ENCODE results near the gene KIF16B. TPM values are rescaled to one million over a fixed set of nuclear protein-coding genes. Genes with fewer than 3 reads are reported as not detected.
"Not testable (repeated sequence)": the region's sequence is repeated elsewhere in the genome, so short reads cannot be mapped to it uniquely, and the experiment has no call there.

KIF16B gene
- total and polyA plus RNA-seq, 5 donors, result 11.4 to 20.4 (median 17.3) TPM

GRCh38 chr20:16244892-16245291, 328.4 kb downstream of the KIF16B start:
- H3K4me3 ChIP-seq (ENCODE audit: low read length), result no peak overlapping the region
- DNase-seq, result no peak
- no peaks in the 10 kb centered on the region for H3K9me3 ChIP-seq (ENCODE audit: control insufficient read depth, low read length)
- ATAC-seq, result no peak
- 94% methylated on average over 5 of the region's 5 CpGs for WGBS
- no peak overlapping the region for H3K27ac ChIP-seq (ENCODE audit: low read length)
- no peaks in the 10 kb centered on the region for H3K4me1 ChIP-seq (ENCODE audit: control insufficient read depth, insufficient read depth, low read length)
- intact Hi-C loops (cut with DNase I), result no loop called here
- no peaks in the 10 kb centered on the region for H3K27me3 ChIP-seq (ENCODE audit: control insufficient read depth, insufficient read depth)

DNA sequence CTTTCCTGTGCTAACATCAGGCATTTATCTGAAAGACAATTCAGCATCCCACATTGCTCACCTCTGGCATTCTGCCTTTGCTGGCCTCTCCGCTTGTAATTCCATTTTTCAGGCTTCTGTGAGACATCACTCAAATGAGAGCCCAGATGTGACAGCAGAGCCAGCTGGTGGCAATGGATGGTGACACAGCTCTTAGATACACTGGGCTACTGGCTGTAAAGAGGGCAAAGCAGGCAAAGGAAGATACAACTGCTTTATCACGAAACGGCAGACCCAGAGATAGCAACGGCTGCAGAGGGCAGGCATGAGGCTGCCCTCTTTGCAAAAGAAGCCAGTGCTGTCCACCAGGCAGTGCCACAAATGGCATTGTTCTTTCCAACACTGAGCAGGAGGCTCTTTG, 329.8 kb downstream of the KIF16B start:
- DNase-seq (no peak), ATAC-seq (peak in 1 of 2 donors; percentile 62)
- Histone ChIP-seq H3K4me3 (ENCODE audit: low read length) (no peak overlapping the region), H3K27me3 (ENCODE audit: control insufficient read depth, insufficient read depth) (no peaks in the 10 kb centered on the region), H3K4me1 (ENCODE audit: control insufficient read depth, insufficient read depth, low read length) (no peaks in the 10 kb centered on the region), H3K9me3 (ENCODE audit: control insufficient read depth, low read length) (peaks cover 2% of the 10 kb centered on the region), H3K27ac (ENCODE audit: low read length) (no peak overlapping the region)
- intact Hi-C loops (cut with DNase I), result no loop called here
- WGBS, result 43% methylated on average over 4 of the region's 4 CpGs

DNA sequence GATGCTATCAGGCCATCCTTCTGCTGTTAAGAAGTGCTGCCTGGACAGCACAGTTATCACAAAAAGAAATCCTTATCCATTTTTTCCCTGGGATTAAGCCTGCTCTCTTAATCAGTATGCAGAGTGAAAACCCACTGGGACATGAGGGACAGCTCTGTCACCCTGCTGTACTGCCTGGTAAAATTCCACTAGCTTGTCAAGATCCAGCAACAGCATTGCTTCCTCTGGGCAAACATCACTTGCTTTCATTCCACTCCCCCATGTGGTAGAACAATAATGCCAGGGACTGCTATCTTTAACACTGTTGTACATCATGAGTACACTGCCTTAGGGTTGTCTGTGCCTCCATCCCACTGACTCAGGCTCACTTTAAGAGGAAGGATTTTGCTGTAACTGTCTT, 331.3 kb downstream of the KIF16B start:
- Histone ChIP-seq H3K4me3 (ENCODE audit: low read length) (no peak overlapping the region), H3K27ac (ENCODE audit: low read length) (no peak overlapping the region), H3K4me1 (ENCODE audit: control insufficient read depth, insufficient read depth, low read length) (no peaks in the 10 kb centered on the region), H3K9me3 (ENCODE audit: control insufficient read depth, low read length) (peaks cover 4% of the 10 kb centered on the region), H3K27me3 (ENCODE audit: control insufficient read depth, insufficient read depth) (no peaks in the 10 kb centered on the region)
- peak; percentile 55 to 72 for ATAC-seq
- intact Hi-C loops (cut with DNase I), result no loop called here
- DNase-seq, result no peak

GRCh38 chr20:16240355-16240754, 332.9 kb downstream of the KIF16B start:
- DNase-seq (no peak), ATAC-seq (no peak)
- Histone ChIP-seq H3K27ac (ENCODE audit: low read length) (no peak overlapping the region), H3K4me3 (ENCODE audit: low read length) (no peak overlapping the region), H3K4me1 (ENCODE audit: control insufficient read depth, insufficient read depth, low read length) (no peaks in the 10 kb centered on the region), H3K9me3 (ENCODE audit: control insufficient read depth, low read length) (peaks cover 4% of the 10 kb centered on the region), H3K27me3 (ENCODE audit: control insufficient read depth, insufficient read depth) (no peaks in the 10 kb centered on the region)
- intact Hi-C loops (cut with DNase I), result no loop called here

- WGBS, result 92% methylated on average over 9 of the region's 9 CpGs
Observed at GRCh38 chr20:16236589-16237241, 336.5 kb downstream of the KIF16B start.

DNA sequence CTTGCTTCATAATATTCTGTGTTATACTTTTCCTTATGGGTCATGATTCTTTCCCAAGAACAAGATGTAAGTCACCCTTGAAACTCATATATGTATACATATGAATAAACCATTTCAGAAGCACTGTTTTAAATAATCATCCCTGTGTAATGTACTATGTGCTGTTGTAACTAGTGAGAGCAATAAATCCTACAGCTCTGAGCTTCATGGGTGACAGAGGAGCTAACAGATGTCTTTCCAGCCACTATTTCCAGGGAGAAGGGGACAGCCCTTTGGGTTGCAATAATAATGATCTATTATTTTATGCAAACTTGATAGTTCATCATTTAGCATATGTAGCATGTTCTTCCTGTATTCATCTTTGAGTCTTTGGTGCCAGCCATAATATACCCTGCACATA, 342.8 kb downstream of the KIF16B start:
- H3K27ac ChIP-seq (ENCODE audit: low read length), result no peak overlapping the region
- ATAC-seq, result no peak
- no peak overlapping the region for H3K4me3 ChIP-seq (ENCODE audit: low read length)
- DNase-seq, result no peak
- no peaks in the 10 kb centered on the region for H3K9me3 ChIP-seq (ENCODE audit: control insufficient read depth, low read length)
- intact Hi-C loops (cut with DNase I), result loop anchor here in 1 of 4 donors (10.0 kb wide), 1 partner anchor 56 kb away; no protein-coding TSS in a partner anchor
- H3K27me3 ChIP-seq (ENCODE audit: control insufficient read depth, insufficient read depth), result no peaks in the 10 kb centered on the region
- H3K4me1 ChIP-seq (ENCODE audit: control insufficient read depth, insufficient read depth, low read length), result no peaks in the 10 kb centered on the region

More at GRCh38 chr20:16236589-16237241, 336.5 kb downstream of the KIF16B start:
- ATAC-seq, result no peak
- H3K27ac ChIP-seq (ENCODE audit: low read length), result no peak overlapping the region
- no peak overlapping the region for H3K4me3 ChIP-seq (ENCODE audit: low read length)
- no peaks in the 10 kb centered on the region for H3K4me1 ChIP-seq (ENCODE audit: control insufficient read depth, insufficient read depth, low read length)
- intact Hi-C loops (cut with DNase I), result loop anchor here in 1 of 4 donors (10.0 kb wide), 1 partner anchor 62 kb away; no protein-coding TSS in a partner anchor
- peaks cover 4% of the 10 kb centered on the region for H3K9me3 ChIP-seq (ENCODE audit: control insufficient read depth, low read length)
- no peak for DNase-seq
- no peaks in the 10 kb centered on the region for H3K27me3 ChIP-seq (ENCODE audit: control insufficient read depth, insufficient read depth)

DNA sequence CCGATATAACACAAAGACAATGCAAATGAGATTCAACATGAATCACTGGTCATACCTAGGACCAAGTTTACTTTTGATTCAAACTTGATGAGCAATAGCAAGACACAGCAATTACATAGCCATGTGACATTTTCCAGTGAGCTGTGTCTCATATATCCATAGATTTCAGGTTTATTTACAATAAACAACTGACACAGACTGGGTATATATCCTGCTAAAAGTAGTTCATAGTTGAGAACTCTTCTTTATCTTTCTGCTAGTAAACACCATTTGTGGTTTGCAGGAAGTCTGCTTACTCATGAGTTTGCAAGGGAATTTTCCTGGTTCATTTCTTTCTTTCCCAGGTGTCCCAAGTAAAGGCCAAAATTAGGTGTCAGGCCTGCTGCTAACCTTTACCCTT, 343.4 kb downstream of the KIF16B start:
- 97% methylated on average over 1 of the region's 1 CpG for WGBS
- Histone ChIP-seq H3K27me3 (ENCODE audit: control insufficient read depth, insufficient read depth) (no peaks in the 10 kb centered on the region), H3K4me1 (ENCODE audit: control insufficient read depth, insufficient read depth, low read length) (no peaks in the 10 kb centered on the region), H3K27ac (ENCODE audit: low read length) (no peak overlapping the region), H3K4me3 (ENCODE audit: low read length) (no peak overlapping the region), H3K9me3 (ENCODE audit: control insufficient read depth, low read length) (no peaks in the 10 kb centered on the region)
- DNase-seq (no peak), ATAC-seq (no peak)
- intact Hi-C loops (cut with DNase I), result loop anchor here in 1 of 4 donors (10.0 kb wide), 1 partner anchor 55 kb away; no protein-coding TSS in a partner anchor

- ATAC-seq (no peak), DNase-seq (no peak)
- H3K4me3 ChIP-seq (ENCODE audit: low read length), result no peak overlapping the region
- H3K27ac ChIP-seq (ENCODE audit: low read length), result no peak overlapping the region
- H3K4me1 ChIP-seq (ENCODE audit: control insufficient read depth, insufficient read depth, low read length), result no peaks in the 10 kb centered on the region
- 90% methylated on average over 4 of the region's 4 CpGs for WGBS
- no peaks in the 10 kb centered on the region for H3K27me3 ChIP-seq (ENCODE audit: control insufficient read depth, insufficient read depth)
- H3K9me3 ChIP-seq (ENCODE audit: control insufficient read depth, low read length), result no peaks in the 10 kb centered on the region
- intact Hi-C loops (cut with DNase I), result no loop called here
Observed at GRCh38 chr20:16228722-16229121, 344.5 kb downstream of the KIF16B start.

DNA sequence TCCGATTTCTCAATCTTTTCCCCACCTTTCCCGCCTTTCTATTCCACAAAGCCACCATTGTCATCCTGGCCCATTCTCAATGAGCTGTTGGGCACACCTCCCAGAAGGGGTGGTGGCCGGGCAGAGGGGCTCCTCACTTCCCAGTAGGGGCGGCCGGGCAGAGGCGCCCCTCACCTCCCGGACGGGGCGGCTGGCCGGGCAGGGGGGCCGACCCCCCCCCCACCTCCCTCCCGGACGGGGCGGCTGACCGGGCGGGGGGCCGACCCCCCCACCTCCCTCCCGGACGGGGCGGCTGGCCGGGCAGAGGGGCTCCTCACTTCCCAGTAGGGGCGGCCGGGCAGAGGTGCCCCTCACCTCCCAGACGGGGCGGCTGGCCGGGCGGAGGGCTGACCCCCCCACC, 346.3 kb downstream of the KIF16B start:
- 86% methylated on average over 17 of the region's 27 CpGs for WGBS
- ATAC-seq, result not testable (repeated sequence)
- peak in 2 of 3 donors; percentile 58 to 79 for DNase-seq

GRCh38 chr20:16224836-16225235, 348.4 kb downstream of the KIF16B start:
- ATAC-seq (no peak), DNase-seq (no peak)
- Histone ChIP-seq H3K9me3 (ENCODE audit: control insufficient read depth, low read length) (no peaks in the 10 kb centered on the region), H3K4me1 (ENCODE audit: control insufficient read depth, insufficient read depth, low read length) (no peaks in the 10 kb centered on the region), H3K4me3 (ENCODE audit: low read length) (no peak overlapping the region), H3K27me3 (ENCODE audit: control insufficient read depth, insufficient read depth) (no peaks in the 10 kb centered on the region), H3K27ac (ENCODE audit: low read length) (no peak overlapping the region)
- intact Hi-C loops (cut with DNase I), result no loop called here
- WGBS, result 66% methylated on average over 3 of the region's 3 CpGs

More for the DNA sequence above, 346.3 kb downstream of the KIF16B start:
- H3K4me1 ChIP-seq (ENCODE audit: control insufficient read depth, insufficient read depth, low read length); H3K9me3 ChIP-seq (ENCODE audit: control insufficient read depth, low read length); H3K27me3 ChIP-seq (ENCODE audit: control insufficient read depth, insufficient read depth); intact Hi-C loops (cut with DNase I); H3K4me3 ChIP-seq (ENCODE audit: low read length); H3K27ac ChIP-seq (ENCODE audit: low read length): not testable (repeated sequence)

DNA sequence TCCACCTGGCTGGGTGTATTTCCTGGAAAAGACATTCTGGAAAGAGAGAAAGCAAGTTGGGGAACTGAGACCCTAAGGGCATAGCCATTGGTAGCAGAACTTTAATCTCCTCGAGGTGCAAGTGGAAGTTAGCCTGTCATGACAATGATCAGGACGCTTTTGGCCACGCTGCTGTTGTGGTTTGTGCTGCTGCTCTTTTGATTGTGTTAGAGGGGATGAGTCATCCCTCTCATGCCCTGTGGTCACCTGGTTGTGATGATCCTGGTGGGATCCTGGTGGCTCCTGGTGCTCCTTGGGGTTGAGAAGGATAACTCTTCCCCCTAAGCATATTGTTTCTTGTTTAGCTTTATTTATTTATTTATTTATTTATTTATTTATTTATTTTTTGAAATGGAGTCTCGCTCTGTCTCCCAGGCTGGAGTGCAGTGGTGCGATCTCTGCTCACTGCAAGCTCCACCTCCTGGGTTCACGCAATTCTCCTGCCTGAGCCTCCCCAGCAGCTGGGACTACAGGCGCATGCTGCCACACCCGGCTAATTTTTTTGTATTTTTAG, 350.3 kb downstream of the KIF16B start:
- no peaks in the 10 kb centered on the region for H3K27me3 ChIP-seq (ENCODE audit: control insufficient read depth, insufficient read depth)
- H3K4me1 ChIP-seq (ENCODE audit: control insufficient read depth, insufficient read depth, low read length), result no peaks in the 10 kb centered on the region
- DNase-seq (no peak), ATAC-seq (no peak)
- no peak overlapping the region for H3K27ac ChIP-seq (ENCODE audit: low read length)
- H3K9me3 ChIP-seq (ENCODE audit: control insufficient read depth, low read length), result no peaks in the 10 kb centered on the region
- intact Hi-C loops (cut with DNase I), result no loop called here
- 92% methylated on average over 8 of the region's 8 CpGs for WGBS
- H3K4me3 ChIP-seq (ENCODE audit: low read length), result no peak overlapping the region

Data from right cardiac atrium (tissue), 5 donors.